ENCODE measurements around the gene RAB40A.
"Not testable (repeated sequence)": the region's sequence is repeated elsewhere in the genome, so short reads cannot be mapped to it uniquely, and the experiment has no call there.

Gene RAB40A

GRCh38 chrX:103520386-103520785 lies 1.1 kb upstream of the RAB40A start:
- no peak for DNase-seq

GRCh38 chrX:103518571-103518970 lies 718 bp downstream of the RAB40A start:
- DNase-seq = no peak

- no peak for DNase-seq
Measured at GRCh38 chrX:103517246-103517645, 2.0 kb downstream of the RAB40A start.

- no peak for DNase-seq
Measured at GRCh38 chrX:103513476-103514108, 5.7 kb downstream of the RAB40A start.

GRCh38 chrX:103513067-103513466 lies 6.2 kb downstream of the RAB40A start:
- DNase-seq = no peak

- no peak for DNase-seq
Measured at GRCh38 chrX:103510031-103510430, 9.3 kb downstream of the RAB40A start.

- DNase-seq = no peak
Measured at GRCh38 chrX:103503853-103504207, 15.5 kb downstream of the RAB40A start.

- no peak for DNase-seq
Measured at GRCh38 chrX:103503163-103503852, 16.0 kb downstream of the RAB40A start.

GRCh38 chrX:103498786-103499185 lies 20.5 kb downstream of the RAB40A start:
- DNase-seq = no peak

- no peak for DNase-seq
Measured at GRCh38 chrX:103495786-103496185, 23.5 kb downstream of the RAB40A start.

- not testable (repeated sequence) for DNase-seq
Measured at GRCh38 chrX:103493578-103493977, 25.7 kb downstream of the RAB40A start.

- peak; percentile 15 for DNase-seq
Measured at GRCh38 chrX:103489733-103490132, 29.6 kb downstream of the RAB40A start.

- no peak for DNase-seq
Measured at GRCh38 chrX:103488794-103489193, 30.5 kb downstream of the RAB40A start.

GRCh38 chrX:103488332-103488731 lies 31.0 kb downstream of the RAB40A start:
- no peak for DNase-seq

GRCh38 chrX:103483720-103484119 lies 35.6 kb downstream of the RAB40A start:
- DNase-seq = no peak

GRCh38 chrX:103480526-103480925 lies 38.8 kb downstream of the RAB40A start:
- no peak for DNase-seq

GRCh38 chrX:103477496-103477895 lies 41.8 kb downstream of the RAB40A start:
- DNase-seq = no peak

- DNase-seq = no peak
Measured at GRCh38 chrX:103475381-103475780, 43.9 kb downstream of the RAB40A start.

GRCh38 chrX:103469977-103470376 lies 49.3 kb downstream of the RAB40A start:
- not testable (repeated sequence) for DNase-seq

GRCh38 chrX:103467887-103468286 lies 51.4 kb downstream of the RAB40A start:
- no peak for DNase-seq

GRCh38 chrX:103467156-103467555 lies 52.1 kb downstream of the RAB40A start:
- no peak for DNase-seq

GRCh38 chrX:103464774-103465117 lies 54.5 kb downstream of the RAB40A start:
- peak; percentile 67 for DNase-seq

- no peak for DNase-seq
Measured at GRCh38 chrX:103464072-103464773, 55.1 kb downstream of the RAB40A start.

- no peak for DNase-seq
Measured at GRCh38 chrX:103461156-103461555, 58.1 kb downstream of the RAB40A start.
